MM.1S (cell line): Measurements from ENCODE around the gene TRAIP.

Experiments
- DNase-seq: peaks from one replicate; pipeline ENCODE4 v3.0.0-alpha.2; 2015
- H2AFZ ChIP-seq: fragments of 300-600 bp; sonication (generic); 2 replicates; pipeline ENCODE4 v1.6.0; 2016; ENCODE audit warnings: antibody characterized with exemption, low read length
- H3F3A ChIP-seq: fragments of 300-600 bp; sonication (generic); 2 replicates; pipeline ENCODE4 v1.6.1; 2016; ENCODE audit warnings: mild to moderate bottlenecking, antibody characterized with exemption, low read length, moderate library complexity, mixed read lengths; ENCODE audit not compliant: insufficient read depth
- H3K27ac ChIP-seq: fragments of 300-600 bp; sonication (generic); 2 replicates; pipeline ENCODE4 v1.5.1; 2016; ENCODE audit warnings: mild to moderate bottlenecking, low read length
- H3K27me3 ChIP-seq: fragments of 300-600 bp; sonication (generic); replicated peaks from 2 replicates; pipeline ENCODE4 v1.6.0; 2016; ENCODE audit warnings: low read length; ENCODE audit not compliant: insufficient read depth
- H3K36me3 ChIP-seq: fragments of 300-600 bp; sonication (generic); replicated peaks from 2 replicates; pipeline ENCODE4 v1.6.1; 2016; ENCODE audit warnings: mild to moderate bottlenecking, low read length, mixed read lengths; ENCODE audit not compliant: insufficient read depth
- H3K4me1 ChIP-seq: fragments of 300-600 bp; sonication (generic); 2 replicates; pipeline ENCODE4 v1.6.1; 2016; ENCODE audit warnings: low read length, mixed read lengths
- H3K4me2 ChIP-seq: fragments of 300-600 bp; sonication (generic); 2 replicates; pipeline ENCODE4 v1.6.0; 2016; ENCODE audit warnings: low read depth, low read length
- H3K4me3 ChIP-seq: fragments of 300-600 bp; sonication (generic); 2 replicates; pipeline ENCODE4 v1.5.1; 2016; ENCODE audit warnings: low read length, mixed read lengths
- H3K79me2 ChIP-seq: fragments of 300-600 bp; sonication (generic); 2 replicates; pipeline ENCODE4 v1.6.1; 2016; ENCODE audit warnings: mixed run types, low read length, mixed read lengths
- H3K9ac ChIP-seq: fragments of 300-600 bp; sonication (generic); 2 replicates; pipeline ENCODE4 v1.6.1; 2016; ENCODE audit warnings: low read length, mixed read lengths
- H3K9me2 ChIP-seq: fragments of 300-600 bp; sonication (generic); replicated peaks from 2 replicates; pipeline ENCODE4 v1.6.1; 2016; ENCODE audit warnings: mild to moderate bottlenecking, low read length, mixed read lengths; ENCODE audit not compliant: insufficient read depth
- H3K9me3 ChIP-seq: fragments of 300-600 bp; sonication (generic); replicated peaks from 2 replicates; pipeline ENCODE4 v1.6.1; 2016; ENCODE audit warnings: mild to moderate bottlenecking, low read length, mixed read lengths; ENCODE audit not compliant: insufficient read depth
- H4K20me1 ChIP-seq: fragments of 300-600 bp; sonication (generic); 2 replicates; pipeline ENCODE4 v1.6.1; 2016; ENCODE audit warnings: mild to moderate bottlenecking, low read length, moderate library complexity, mixed read lengths; ENCODE audit not compliant: insufficient read depth
- EZH2 ChIP-seq: fragments of 300-600 bp; sonication (generic); optimal IDR thresholded peaks from 2 replicates; pipeline ENCODE3; 2017; ENCODE audit warnings: low read depth, mild to moderate bottlenecking, antibody characterized with exemption, low read length, mixed read lengths
- EZH2phosphoT487 ChIP-seq: fragments of 300-600 bp; sonication (generic); IDR thresholded peaks from 2 replicates; pipeline ENCODE4 v1.6.1; 2018; ENCODE audit warnings: antibody characterized with exemption, low read length
- TF ChIP-seq, protein P1 (sequence below): fragments of 300-600 bp; sonication (generic); IDR thresholded peaks from 2 replicates; pipeline ENCODE4 v1.5.1; 2016; ENCODE audit warnings: antibody characterized with exemption, low read length, mixed read lengths

Gene TRAIP

DNA sequence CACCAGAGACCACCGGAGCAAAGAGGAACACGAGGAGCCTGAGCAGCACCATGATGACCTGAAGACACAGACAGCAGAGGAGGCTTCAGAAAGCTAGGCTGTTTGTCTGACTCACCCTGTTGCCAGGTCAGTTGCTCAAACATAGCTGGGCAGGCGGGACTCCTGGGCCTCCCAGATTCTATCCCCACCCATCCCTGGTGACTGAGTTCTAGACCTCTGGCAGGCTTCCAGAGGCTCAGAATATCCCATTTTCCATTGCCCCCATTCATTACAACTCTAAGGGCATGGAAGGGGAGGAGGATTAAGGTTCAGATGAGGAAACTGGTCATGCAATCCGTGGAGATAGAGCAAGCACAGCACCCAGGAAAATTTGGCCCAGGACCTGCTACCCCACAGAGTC lies 56.6 kb downstream of the TRAIP start, which contains the start of gene CDHR4:
Gene CDHR4, minus strand, starts transcription at position 113 of the 400 bp plus-strand sequence. Its CDS starts 61 bp downstream, at position 52.
- Histone ChIP-seq H3F3A (no peaks in the 10 kb centered on the region), H4K20me1 (no peaks in the 10 kb centered on the region), H2AFZ (no peak within 1 kb of the TSS), H3K9ac (no peak within 1 kb of the TSS), H3K9me2 (no peaks in the 10 kb centered on the region), H3K27ac (no peak within 1 kb of the TSS), H3K27me3 (peaks cover 6% of the 10 kb centered on the region; the same call in 1 of the 2 replicates), H3K36me3 (no peaks in the 10 kb centered on the region), H3K9me3 (no peaks in the 10 kb centered on the region), H3K4me3 (no peak within 1 kb of the TSS), H3K4me2 (no peak within 1 kb of the TSS), H3K79me2 (no peaks in the 10 kb centered on the region), H3K4me1 (no peaks in the 10 kb centered on the region)
- DNase-seq: no peak
- no peak for TF ChIP-seq EZH2phosphoT487
- no peak for TF ChIP-seq EZH2
- TF ChIP-seq, protein P1, sequence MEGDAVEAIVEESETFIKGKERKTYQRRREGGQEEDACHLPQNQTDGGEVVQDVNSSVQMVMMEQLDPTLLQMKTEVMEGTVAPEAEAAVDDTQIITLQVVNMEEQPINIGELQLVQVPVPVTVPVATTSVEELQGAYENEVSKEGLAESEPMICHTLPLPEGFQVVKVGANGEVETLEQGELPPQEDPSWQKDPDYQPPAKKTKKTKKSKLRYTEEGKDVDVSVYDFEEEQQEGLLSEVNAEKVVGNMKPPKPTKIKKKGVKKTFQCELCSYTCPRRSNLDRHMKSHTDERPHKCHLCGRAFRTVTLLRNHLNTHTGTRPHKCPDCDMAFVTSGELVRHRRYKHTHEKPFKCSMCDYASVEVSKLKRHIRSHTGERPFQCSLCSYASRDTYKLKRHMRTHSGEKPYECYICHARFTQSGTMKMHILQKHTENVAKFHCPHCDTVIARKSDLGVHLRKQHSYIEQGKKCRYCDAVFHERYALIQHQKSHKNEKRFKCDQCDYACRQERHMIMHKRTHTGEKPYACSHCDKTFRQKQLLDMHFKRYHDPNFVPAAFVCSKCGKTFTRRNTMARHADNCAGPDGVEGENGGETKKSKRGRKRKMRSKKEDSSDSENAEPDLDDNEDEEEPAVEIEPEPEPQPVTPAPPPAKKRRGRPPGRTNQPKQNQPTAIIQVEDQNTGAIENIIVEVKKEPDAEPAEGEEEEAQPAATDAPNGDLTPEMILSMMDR: no peak

DNA sequence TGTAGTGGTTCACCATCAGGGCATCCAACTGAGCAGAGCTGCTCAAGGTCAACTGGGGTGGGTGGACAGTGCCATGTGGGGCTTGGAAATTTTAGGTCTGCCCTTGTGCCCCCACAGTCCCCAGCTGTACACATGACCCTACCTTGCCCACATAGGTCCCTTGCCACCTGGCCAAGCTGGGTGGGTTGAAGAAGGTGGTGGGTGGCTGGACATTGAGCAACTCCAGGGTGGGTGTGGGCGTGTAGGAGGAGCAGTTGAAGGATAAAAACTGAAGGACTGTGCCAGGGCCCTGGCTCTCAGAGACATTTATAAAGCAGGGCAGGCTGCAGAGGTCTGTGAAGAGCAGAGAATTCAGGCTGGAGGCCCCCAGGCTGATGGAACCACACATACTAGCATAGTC lies 57.3 kb downstream of the TRAIP start:
- H3K9ac ChIP-seq: no peak overlapping the region
- H3K9me2 ChIP-seq: no peaks in the 10 kb centered on the region
- no peak overlapping the region for H3K4me2 ChIP-seq
- H3K36me3 ChIP-seq: no peaks in the 10 kb centered on the region
- no peaks in the 10 kb centered on the region for H4K20me1 ChIP-seq
- TF ChIP-seq EZH2: no peak
- TF ChIP-seq, protein P1: no peak
- no peak overlapping the region for H2AFZ ChIP-seq
- no peak overlapping the region for H3K4me3 ChIP-seq
- H3F3A ChIP-seq: no peaks in the 10 kb centered on the region
- no peaks in the 10 kb centered on the region for H3K4me1 ChIP-seq
- H3K79me2 ChIP-seq: no peaks in the 10 kb centered on the region
- H3K9me3 ChIP-seq: no peaks in the 10 kb centered on the region
- H3K27ac ChIP-seq: no peak overlapping the region
- DNase-seq: no peak
- peaks cover 6% of the 10 kb centered on the region; the same call in 1 of the 2 replicates for H3K27me3 ChIP-seq

DNA sequence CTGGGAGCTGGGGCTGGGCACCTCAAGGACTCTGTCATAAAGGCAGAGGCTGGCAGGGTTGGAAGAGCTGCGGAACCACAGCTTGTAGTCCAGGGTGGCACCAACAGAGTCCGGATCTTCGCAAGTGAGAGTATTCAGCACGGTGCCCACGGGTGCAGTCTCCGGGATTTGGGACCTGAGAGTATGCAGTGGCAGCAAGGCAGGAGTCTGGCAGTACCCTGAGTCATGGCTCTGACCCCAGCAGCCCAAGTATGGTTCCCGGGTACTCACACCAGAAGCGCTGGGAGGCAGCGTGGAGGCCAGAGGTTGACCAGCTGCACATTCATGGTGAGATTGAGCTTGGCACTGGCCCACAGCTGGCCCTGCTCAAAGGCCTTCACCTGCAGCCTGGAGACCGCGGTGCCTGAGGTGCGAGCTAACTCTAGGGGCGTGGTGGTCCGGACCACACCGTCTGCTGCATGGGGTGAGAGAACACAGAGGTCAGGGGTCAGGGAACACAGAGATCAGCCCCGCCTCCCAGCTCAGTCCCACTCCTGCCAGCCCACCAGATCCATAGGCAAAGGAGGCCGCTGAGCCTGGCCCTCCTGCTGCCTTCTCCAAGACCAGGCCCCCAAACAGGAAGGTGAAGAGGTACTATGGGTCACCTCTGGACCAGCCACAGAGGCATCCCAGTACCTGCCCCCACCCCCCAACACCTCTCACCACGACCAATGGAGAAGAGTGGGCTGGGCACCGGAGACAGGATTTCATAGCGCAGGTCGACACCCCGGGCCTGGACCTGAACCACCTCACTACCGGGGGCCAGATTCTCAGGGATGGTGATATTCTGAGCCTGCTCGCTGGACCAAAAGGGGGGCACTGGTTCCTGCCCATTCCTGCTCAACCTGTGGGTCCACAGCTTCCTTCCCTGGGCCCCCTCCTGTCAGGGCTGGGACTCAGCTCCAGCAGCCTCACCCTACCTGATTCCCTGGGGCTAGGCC lies 61.1 kb downstream of the TRAIP start:
- no peaks in the 10 kb centered on the region for H3K79me2 ChIP-seq
- no peaks in the 10 kb centered on the region for H3K9me2 ChIP-seq
- H3K9me3 ChIP-seq: no peaks in the 10 kb centered on the region
- H3F3A ChIP-seq: no peaks in the 10 kb centered on the region
- no peak for DNase-seq
- TF ChIP-seq, protein P1: no peak
- no peak for TF ChIP-seq EZH2
- TF ChIP-seq EZH2phosphoT487: no peak
- no peak overlapping the region for H3K4me3 ChIP-seq
- no peaks in the 10 kb centered on the region for H3K36me3 ChIP-seq
- no peak overlapping the region for H3K27ac ChIP-seq
- H3K27me3 ChIP-seq: no peaks in the 10 kb centered on the region; the same call in 1 of the 2 replicates
- no peak overlapping the region for H3K4me2 ChIP-seq
- no peak overlapping the region for H3K9ac ChIP-seq
- no peaks in the 10 kb centered on the region for H4K20me1 ChIP-seq
- H3K4me1 ChIP-seq: no peaks in the 10 kb centered on the region
- H2AFZ ChIP-seq: no peak overlapping the region
